Liver (tissue), 9 donors: ENCODE results near the gene PRAMEF12. TPM values are rescaled to one million over a fixed set of nuclear protein-coding genes. Genes with fewer than 3 reads are reported as not detected.

ENCODE experiments used
- DNase-seq: peaks from one replicate; pipeline ENCODE4 v3.0.0-alpha.2; 2017; ENCODE audit warnings: low spot score
- H3K27ac ChIP-seq, 2 donors: one replicate each; pipeline ENCODE4 v1.7.0; 2013; ENCODE audit warnings: inconsistent platforms in 2 of 2, low read length in 2 of 2, control low read depth in 1 of 2, low read depth in 1 of 2, mild to moderate bottlenecking in 1 of 2
- H3K27me3 ChIP-seq, 4 donors: one replicate each; pipeline versions ENCODE4 v1.6.1 to v1.7.0; 2013; ENCODE audit warnings: low read length in 3 of 4, inconsistent platforms in 1 of 4, mild to moderate bottlenecking in 1 of 4, moderate library complexity in 1 of 4; ENCODE audit not compliant: control insufficient read depth in 4 of 4, insufficient read depth in 4 of 4
- H3K36me3 ChIP-seq, 4 donors: one replicate each; pipeline versions ENCODE4 v1.6.1 to v1.7.0; 2013; ENCODE audit warnings: low read length in 3 of 4, mild to moderate bottlenecking in 3 of 4, low read depth in 1 of 4, moderate library complexity in 1 of 4; ENCODE audit not compliant: control insufficient read depth in 4 of 4, insufficient read depth in 3 of 4
- H3K4me1 ChIP-seq, 4 donors: one replicate each; pipeline versions ENCODE4 v1.6.1 to v1.7.0; 2013; ENCODE audit warnings: low read length in 3 of 4, mild to moderate bottlenecking in 3 of 4, moderate library complexity in 1 of 4; ENCODE audit not compliant: control insufficient read depth in 4 of 4, insufficient read depth in 4 of 4
- H3K4me3 ChIP-seq, 3 donors: one replicate each; pipeline versions ENCODE4 v1.6.1 to v1.7.0; 2013; ENCODE audit warnings: low read length in 3 of 3, control low read depth in 1 of 3, low read depth in 1 of 3, mild to moderate bottlenecking in 1 of 3
- H3K9ac ChIP-seq, 2 donors: one replicate each; pipeline ENCODE4 v1.7.0; 2013; ENCODE audit warnings: low read length in 2 of 2, mild to moderate bottlenecking in 2 of 2, moderate library complexity in 2 of 2, control low read depth in 1 of 2, low read depth in 1 of 2
- H3K9me3 ChIP-seq, 4 donors: one replicate each; pipeline versions ENCODE4 v1.6.1 to v1.7.0; 2013; ENCODE audit warnings: low read length in 3 of 4; ENCODE audit not compliant: control insufficient read depth in 4 of 4
- EGR1 ChIP-seq, 2 donors: IDR thresholded peaks; 2 replicates each; pipeline ENCODE4 v1.6.1; 2016 to 2018; ENCODE audit warnings: antibody characterized with exemption in 2 of 2, low read depth in 2 of 2
- FOXA1 ChIP-seq: IDR thresholded peaks from 2 replicates; pipeline ENCODE4 v1.6.1; 2016; ENCODE audit warnings: antibody characterized with exemption
- FOXA2 ChIP-seq: IDR thresholded peaks from 2 replicates; pipeline ENCODE4 v1.6.1; 2016; ENCODE audit warnings: antibody characterized with exemption
- GABPA ChIP-seq, 2 donors: IDR thresholded peaks in 1 of 2; conservative IDR thresholded peaks in 1 of 2; 2 replicates each; pipeline ENCODE4 v1.6.1; 2016; ENCODE audit warnings: antibody characterized with exemption in 2 of 2, mild to moderate bottlenecking in 1 of 2, moderate library complexity in 1 of 2
- HNF4A ChIP-seq, 2 donors: conservative IDR thresholded peaks; 2 replicates each; pipeline ENCODE4 v1.6.1; 2016; ENCODE audit warnings: antibody characterized with exemption in 2 of 2, mild to moderate bottlenecking in 2 of 2
- HNF4G ChIP-seq: IDR thresholded peaks from 2 replicates; pipeline ENCODE4 v1.6.1; 2016; ENCODE audit warnings: antibody characterized with exemption
- JUND ChIP-seq, 2 donors: IDR thresholded peaks; 2 replicates each; pipeline ENCODE4 v1.6.1; 2016; ENCODE audit warnings: antibody characterized with exemption in 2 of 2
- RAD21 ChIP-seq, 2 donors: IDR thresholded peaks; 2 replicates each; pipeline ENCODE4 v1.6.1; 2016; ENCODE audit warnings: antibody characterized with exemption in 2 of 2, mild to moderate bottlenecking in 2 of 2
- RXRA ChIP-seq, 2 donors: IDR thresholded peaks; 2 replicates each; pipeline ENCODE4 v1.6.1; 2017 to 2018; ENCODE audit warnings: antibody characterized with exemption in 2 of 2, mild to moderate bottlenecking in 1 of 2
- SP1 ChIP-seq: IDR thresholded peaks from 2 replicates; pipeline ENCODE4 v1.6.1; 2018; ENCODE audit warnings: antibody characterized with exemption, mild to moderate bottlenecking
- TAF1 ChIP-seq: conservative IDR thresholded peaks from 2 replicates; pipeline ENCODE4 v1.6.1; 2016; ENCODE audit warnings: antibody characterized with exemption, mild to moderate bottlenecking
- YY1 ChIP-seq: IDR thresholded peaks from 2 replicates; pipeline ENCODE4 v1.6.1; 2016; ENCODE audit warnings: antibody characterized with exemption, mild to moderate bottlenecking
- WGBS: extraction: QIAGEN DNeasy Blood & Tissue Kit; methylation state at CpG from one replicate; pipeline ENCODE4 v1.1.7; 2013; 5-methylcytosine and 5-hydroxymethylcytosine counted together
- polyA plus RNA-seq, 2 donors: library from polyadenylated mRNA; stranded (reverse) in 1 of 2; unstranded in 1 of 2; fragments of 200-250 nt in 1 of 2; fragments of >200 nt in 1 of 2; fragmentation: Nextera tagmentation in 1 of 2; extraction: Ambion mirVana in 1 of 2; gene quantifications; one replicate each; pipeline versions ENCODE4 v1.2.1 to v1.2.3, GENCODE V29; 2013 to 2015
- total RNA-seq, 2 donors: library from RNA; depleted of rRNA; stranded (reverse); fragments of >200 nt; gene quantifications; one replicate each; pipeline ENCODE4 v1.2.3, GENCODE V29; 2014
- TF ChIP-seq, protein P1 (sequence below): fragments of 150-350 bp; IDR thresholded peaks from 2 replicates; pipeline ENCODE4 v1.5.1; 2017; ENCODE audit warnings: improper control_type of control experiment, low read depth, low read length; ENCODE audit not compliant: missing input control
- TF ChIP-seq, protein P2 (sequence below): IDR thresholded peaks from 2 replicates; pipeline ENCODE4 v1.6.1; 2016; ENCODE audit warnings: antibody characterized with exemption
- TF ChIP-seq, protein P3 (sequence below): IDR thresholded peaks from 2 replicates; pipeline ENCODE4 v1.6.1; 2016; ENCODE audit warnings: antibody characterized with exemption
- TF ChIP-seq, protein P4 (sequence below): IDR thresholded peaks from 2 replicates; pipeline ENCODE4 v1.6.1; 2016; ENCODE audit warnings: antibody characterized with exemption
- TF ChIP-seq, protein P5 (sequence below): IDR thresholded peaks from 2 replicates; pipeline ENCODE4 v1.6.1; 2016; ENCODE audit warnings: antibody characterized with exemption, mild to moderate bottlenecking
- donor health status: healthy.
- donor health status: healthy.
- donor health status: healthy.
- donor health status: healthy.
- donor health status: healthy.

The PRAMEF12 gene
- total and polyA plus RNA-seq, 4 donors: not detected

DNA sequence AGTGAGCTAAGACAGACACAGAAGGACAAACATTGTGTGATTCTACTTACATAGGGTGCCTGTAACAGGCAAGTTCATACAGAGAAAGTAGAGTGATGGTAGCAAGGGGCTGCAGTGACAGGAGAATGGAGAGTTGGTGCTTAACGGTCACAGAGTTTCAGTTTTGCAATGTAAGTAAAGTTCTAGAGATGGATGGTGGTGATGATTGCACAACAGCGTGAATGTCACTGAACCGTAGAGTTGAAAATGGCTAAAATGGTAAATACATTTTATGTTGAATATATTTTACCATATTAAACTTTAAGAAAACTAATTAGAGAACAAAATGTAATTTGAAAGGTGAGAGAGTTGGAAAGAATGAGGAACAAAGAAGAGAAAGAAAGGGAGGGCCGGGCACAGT is 18.8 kb upstream of the PRAMEF12 start:
- Histone ChIP-seq H3K9ac (no peak overlapping the region), H3K4me1 (no peaks in the 10 kb centered on the region), H3K9me3 (peaks cover 0 to 5% (median 0%) of the 10 kb centered on the region in 4 donors), H3K27ac (no peak overlapping the region), H3K36me3 (no peaks in the 10 kb centered on the region), H3K4me3 (no peak overlapping the region), H3K27me3 (peaks cover 0 to 6% (median 2%) of the 10 kb centered on the region in 4 donors)
- DNase-seq: no peak
- TF ChIP-seq FOXA2 (no peak), TAF1 (no peak), RAD21 (IDR thresholded peaks at IDR 0.05) (no peak)
- TF ChIP-seq, protein P1, sequence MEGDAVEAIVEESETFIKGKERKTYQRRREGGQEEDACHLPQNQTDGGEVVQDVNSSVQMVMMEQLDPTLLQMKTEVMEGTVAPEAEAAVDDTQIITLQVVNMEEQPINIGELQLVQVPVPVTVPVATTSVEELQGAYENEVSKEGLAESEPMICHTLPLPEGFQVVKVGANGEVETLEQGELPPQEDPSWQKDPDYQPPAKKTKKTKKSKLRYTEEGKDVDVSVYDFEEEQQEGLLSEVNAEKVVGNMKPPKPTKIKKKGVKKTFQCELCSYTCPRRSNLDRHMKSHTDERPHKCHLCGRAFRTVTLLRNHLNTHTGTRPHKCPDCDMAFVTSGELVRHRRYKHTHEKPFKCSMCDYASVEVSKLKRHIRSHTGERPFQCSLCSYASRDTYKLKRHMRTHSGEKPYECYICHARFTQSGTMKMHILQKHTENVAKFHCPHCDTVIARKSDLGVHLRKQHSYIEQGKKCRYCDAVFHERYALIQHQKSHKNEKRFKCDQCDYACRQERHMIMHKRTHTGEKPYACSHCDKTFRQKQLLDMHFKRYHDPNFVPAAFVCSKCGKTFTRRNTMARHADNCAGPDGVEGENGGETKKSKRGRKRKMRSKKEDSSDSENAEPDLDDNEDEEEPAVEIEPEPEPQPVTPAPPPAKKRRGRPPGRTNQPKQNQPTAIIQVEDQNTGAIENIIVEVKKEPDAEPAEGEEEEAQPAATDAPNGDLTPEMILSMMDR: no peak
- WGBS: 79% methylated on average over 4 of the region's 4 CpGs

DNA sequence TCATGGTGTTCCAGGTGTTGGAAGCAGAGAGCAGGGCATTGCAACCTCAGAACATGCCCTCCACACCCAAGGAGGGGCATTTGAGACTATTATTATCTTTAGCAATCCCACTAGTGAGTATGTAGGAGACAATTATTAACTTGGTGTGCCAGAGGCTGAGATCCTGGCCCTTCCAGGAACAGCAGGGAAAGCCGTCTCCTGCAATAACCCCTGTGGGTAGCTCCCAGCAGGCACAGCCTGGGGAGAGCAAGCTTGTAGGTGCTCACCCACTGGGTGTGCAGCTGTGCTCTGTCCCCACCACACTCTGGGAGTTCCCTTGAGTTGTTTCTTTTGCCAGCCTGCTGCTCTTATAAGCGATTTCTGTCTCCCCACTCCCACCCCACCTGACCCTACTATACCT is 17.3 kb upstream of the PRAMEF12 start:
- DNase-seq: no peak
- Histone ChIP-seq H3K27ac (no peak overlapping the region), H3K27me3 (peaks cover 0 to 6% (median 2%) of the 10 kb centered on the region in 4 donors), H3K36me3 (no peaks in the 10 kb centered on the region), H3K4me3 (no peak overlapping the region), H3K9ac (no peak overlapping the region), H3K9me3 (no peaks in the 10 kb centered on the region), H3K4me1 (no peaks in the 10 kb centered on the region)
- WGBS: 54% methylated on average over 2 of the region's 2 CpGs
- TF ChIP-seq HNF4G (no peak), SP1 (no peak), FOXA1 (no peak), TAF1 (no peak), HNF4A (conservative IDR thresholded peaks at IDR 0.05) (no peak), YY1 (no peak), FOXA2 (no peak), RAD21 (IDR thresholded peaks at IDR 0.05) (no peak), JUND (IDR thresholded peaks at IDR 0.05) (no peak), EGR1 (IDR thresholded peaks at IDR 0.05; ENCODE audit: low read depth in 2 of 2) (no peak), GABPA (IDR thresholded peaks at IDR 0.05 in 1 of 2, conservative IDR thresholded peaks at IDR 0.05 in 1 of 2) (no peak), RXRA (IDR thresholded peaks at IDR 0.05) (no peak)
- TF ChIP-seq, protein P2, sequence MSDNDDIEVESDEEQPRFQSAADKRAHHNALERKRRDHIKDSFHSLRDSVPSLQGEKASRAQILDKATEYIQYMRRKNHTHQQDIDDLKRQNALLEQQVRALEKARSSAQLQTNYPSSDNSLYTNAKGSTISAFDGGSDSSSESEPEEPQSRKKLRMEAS: no peak
- TF ChIP-seq, protein P3, sequence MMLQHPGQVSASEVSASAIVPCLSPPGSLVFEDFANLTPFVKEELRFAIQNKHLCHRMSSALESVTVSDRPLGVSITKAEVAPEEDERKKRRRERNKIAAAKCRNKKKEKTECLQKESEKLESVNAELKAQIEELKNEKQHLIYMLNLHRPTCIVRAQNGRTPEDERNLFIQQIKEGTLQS: no peak
- TF ChIP-seq, protein P4, sequence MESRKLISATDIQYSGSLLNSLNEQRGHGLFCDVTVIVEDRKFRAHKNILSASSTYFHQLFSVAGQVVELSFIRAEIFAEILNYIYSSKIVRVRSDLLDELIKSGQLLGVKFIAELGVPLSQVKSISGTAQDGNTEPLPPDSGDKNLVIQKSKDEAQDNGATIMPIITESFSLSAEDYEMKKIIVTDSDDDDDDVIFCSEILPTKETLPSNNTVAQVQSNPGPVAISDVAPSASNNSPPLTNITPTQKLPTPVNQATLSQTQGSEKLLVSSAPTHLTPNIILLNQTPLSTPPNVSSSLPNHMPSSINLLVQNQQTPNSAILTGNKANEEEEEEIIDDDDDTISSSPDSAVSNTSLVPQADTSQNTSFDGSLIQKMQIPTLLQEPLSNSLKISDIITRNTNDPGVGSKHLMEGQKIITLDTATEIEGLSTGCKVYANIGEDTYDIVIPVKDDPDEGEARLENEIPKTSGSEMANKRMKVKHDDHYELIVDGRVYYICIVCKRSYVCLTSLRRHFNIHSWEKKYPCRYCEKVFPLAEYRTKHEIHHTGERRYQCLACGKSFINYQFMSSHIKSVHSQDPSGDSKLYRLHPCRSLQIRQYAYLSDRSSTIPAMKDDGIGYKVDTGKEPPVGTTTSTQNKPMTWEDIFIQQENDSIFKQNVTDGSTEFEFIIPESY: no peak
- TF ChIP-seq, protein P5, sequence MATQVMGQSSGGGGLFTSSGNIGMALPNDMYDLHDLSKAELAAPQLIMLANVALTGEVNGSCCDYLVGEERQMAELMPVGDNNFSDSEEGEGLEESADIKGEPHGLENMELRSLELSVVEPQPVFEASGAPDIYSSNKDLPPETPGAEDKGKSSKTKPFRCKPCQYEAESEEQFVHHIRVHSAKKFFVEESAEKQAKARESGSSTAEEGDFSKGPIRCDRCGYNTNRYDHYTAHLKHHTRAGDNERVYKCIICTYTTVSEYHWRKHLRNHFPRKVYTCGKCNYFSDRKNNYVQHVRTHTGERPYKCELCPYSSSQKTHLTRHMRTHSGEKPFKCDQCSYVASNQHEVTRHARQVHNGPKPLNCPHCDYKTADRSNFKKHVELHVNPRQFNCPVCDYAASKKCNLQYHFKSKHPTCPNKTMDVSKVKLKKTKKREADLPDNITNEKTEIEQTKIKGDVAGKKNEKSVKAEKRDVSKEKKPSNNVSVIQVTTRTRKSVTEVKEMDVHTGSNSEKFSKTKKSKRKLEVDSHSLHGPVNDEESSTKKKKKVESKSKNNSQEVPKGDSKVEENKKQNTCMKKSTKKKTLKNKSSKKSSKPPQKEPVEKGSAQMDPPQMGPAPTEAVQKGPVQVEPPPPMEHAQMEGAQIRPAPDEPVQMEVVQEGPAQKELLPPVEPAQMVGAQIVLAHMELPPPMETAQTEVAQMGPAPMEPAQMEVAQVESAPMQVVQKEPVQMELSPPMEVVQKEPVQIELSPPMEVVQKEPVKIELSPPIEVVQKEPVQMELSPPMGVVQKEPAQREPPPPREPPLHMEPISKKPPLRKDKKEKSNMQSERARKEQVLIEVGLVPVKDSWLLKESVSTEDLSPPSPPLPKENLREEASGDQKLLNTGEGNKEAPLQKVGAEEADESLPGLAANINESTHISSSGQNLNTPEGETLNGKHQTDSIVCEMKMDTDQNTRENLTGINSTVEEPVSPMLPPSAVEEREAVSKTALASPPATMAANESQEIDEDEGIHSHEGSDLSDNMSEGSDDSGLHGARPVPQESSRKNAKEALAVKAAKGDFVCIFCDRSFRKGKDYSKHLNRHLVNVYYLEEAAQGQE: no peak
- TF ChIP-seq, protein P1: no peak
